GM18907 (cell line): ENCODE measurements around the gene PLK3.
"Not testable (repeated sequence)": the region's sequence is repeated elsewhere in the genome, so short reads cannot be mapped to it uniquely, and the experiment has no call there.

ENCODE experiments used
- ATAC-seq: cut with Tn5 transposase; IDR thresholded peaks from one replicate; pipeline ENCODE4 v1.9.1; 2021; ENCODE audit warnings: mild to moderate bottlenecking, moderate library complexity; ENCODE audit not compliant: unreplicated experiment

The PLK3 gene

GRCh38 chr1:44826375-44827196 lies 26.4 kb downstream of the PLK3 start:
- no peak for ATAC-seq

GRCh38 chr1:44827197-44828002 lies 27.2 kb downstream of the PLK3 start:
- ATAC-seq: no peak

GRCh38 chr1:44828003-44828651 lies 27.9 kb downstream of the PLK3 start:
- no peak for ATAC-seq

GRCh38 chr1:44828841-44829440 lies 28.8 kb downstream of the PLK3 start:
- ATAC-seq: no peak

- no peak for ATAC-seq
These were observed 29.6 kb downstream of the PLK3 start for GRCh38 chr1:44829506-44830384.

- no peak for ATAC-seq
These were observed 30.7 kb downstream of the PLK3 start for GRCh38 chr1:44830900-44831304.

- no peak for ATAC-seq
These were observed 31.3 kb downstream of the PLK3 start for GRCh38 chr1:44831516-44831915.

GRCh38 chr1:44832056-44832705 lies 32.0 kb downstream of the PLK3 start:
- ATAC-seq: no peak

GRCh38 chr1:44834328-44834727 lies 34.2 kb downstream of the PLK3 start:
- ATAC-seq: no peak

- peak; percentile 74 for ATAC-seq
These were observed 35.8 kb downstream of the PLK3 start for GRCh38 chr1:44835738-44836675.

- not testable (repeated sequence) for ATAC-seq
These were observed 38.1 kb downstream of the PLK3 start for GRCh38 chr1:44838294-44838693.

GRCh38 chr1:44839576-44839975 lies 39.4 kb downstream of the PLK3 start:
- ATAC-seq: no peak

GRCh38 chr1:44842486-44842861 lies 42.3 kb downstream of the PLK3 start:
- no peak for ATAC-seq

- ATAC-seq: peak; percentile 48
These were observed 42.9 kb downstream of the PLK3 start, which contains the start of gene PTCH2 for GRCh38 chr1:44842862-44843655. PTCH2 (minus strand) TSS chr1:44843253; CDS start chr1:44842932, 321 bp downstream.

- no peak for ATAC-seq
These were observed 46.8 kb downstream of the PLK3 start for GRCh38 chr1:44846985-44847384.

GRCh38 chr1:44847845-44848244 lies 47.7 kb downstream of the PLK3 start:
- ATAC-seq: no peak

- no peak for ATAC-seq
These were observed 48.4 kb downstream of the PLK3 start for GRCh38 chr1:44848456-44849181.
